ENCODE data around the gene ACAP3.

The ACAP3 gene

GRCh38 chr1:1327291-1327690, 19.6 kb upstream of the ACAP3 start:
- H3K79me2 ChIP-seq (ENCODE audit: insufficient read depth, low read length) = peaks cover 38% of the 10 kb centered on the region
- peaks cover 28% of the 10 kb centered on the region for H4K20me1 ChIP-seq (ENCODE audit: insufficient read depth, low read length, poor library complexity, severe bottlenecking)
- no peaks in the 10 kb centered on the region for H3K9me2 ChIP-seq (replicated peaks; ENCODE audit: low read depth, low read length)
- peaks cover 21% of the 10 kb centered on the region for H3K4me1 ChIP-seq (ENCODE audit: insufficient read depth, low read length, poor library complexity, severe bottlenecking)
- H3K27me3 ChIP-seq (ENCODE audit: insufficient read depth, low read length, poor library complexity, severe bottlenecking) = no peaks in the 10 kb centered on the region
- H3K4me2 ChIP-seq (ENCODE audit: low read depth, low read length, poor library complexity, severe bottlenecking) = no peak overlapping the region
- TF ChIP-seq CTCF (conservative IDR thresholded peaks at IDR 0.05; ENCODE audit: low read length) (no peak), EZH2phosphoT487 (IDR thresholded peaks at IDR 0.05; ENCODE audit: borderline replicate concordance) (no peak)
- H3K4me3 ChIP-seq (ENCODE audit: low read length, poor library complexity, severe bottlenecking) = no peak overlapping the region
- no peaks in the 10 kb centered on the region for H3K9me3 ChIP-seq (ENCODE audit: insufficient read depth, low read depth, low read length)
- H3F3A ChIP-seq (ENCODE audit: low read depth) = no peaks in the 10 kb centered on the region
- no peaks in the 10 kb centered on the region for H3K36me3 ChIP-seq (ENCODE audit: insufficient read depth, low read length)
- no peak overlapping the region for H2AFZ ChIP-seq (ENCODE audit: low read length)
- no peak overlapping the region for H3K9ac ChIP-seq (ENCODE audit: low read depth, low read length, poor library complexity, severe bottlenecking)

GRCh38 chr1:1326075-1326605, 18.4 kb upstream of the ACAP3 start:
- Histone ChIP-seq H3K9me2 (replicated peaks; ENCODE audit: low read depth, low read length) (no peaks in the 10 kb centered on the region), H3K9ac (ENCODE audit: low read depth, low read length, poor library complexity, severe bottlenecking) (peak overlapping the region; percentile 96), H3K4me2 (ENCODE audit: low read depth, low read length, poor library complexity, severe bottlenecking) (peak overlapping the region; percentile 95), H3K36me3 (ENCODE audit: insufficient read depth, low read length) (no peaks in the 10 kb centered on the region), H4K20me1 (ENCODE audit: insufficient read depth, low read length, poor library complexity, severe bottlenecking) (peaks cover 39% of the 10 kb centered on the region), H3F3A (ENCODE audit: low read depth) (no peaks in the 10 kb centered on the region), H2AFZ (ENCODE audit: low read length) (no peak overlapping the region), H3K4me3 (ENCODE audit: low read length, poor library complexity, severe bottlenecking) (peak overlapping the region; percentile 100), H3K9me3 (ENCODE audit: insufficient read depth, low read depth, low read length) (no peaks in the 10 kb centered on the region), H3K27me3 (ENCODE audit: insufficient read depth, low read length, poor library complexity, severe bottlenecking) (no peaks in the 10 kb centered on the region), H3K79me2 (ENCODE audit: insufficient read depth, low read length) (peaks cover 49% of the 10 kb centered on the region), H3K4me1 (ENCODE audit: insufficient read depth, low read length, poor library complexity, severe bottlenecking) (peaks cover 31% of the 10 kb centered on the region)
- TF ChIP-seq CTCF (conservative IDR thresholded peaks at IDR 0.05; ENCODE audit: low read length) (no peak), EZH2phosphoT487 (IDR thresholded peaks at IDR 0.05; ENCODE audit: borderline replicate concordance) (no peak)

- TF ChIP-seq CTCF (conservative IDR thresholded peaks at IDR 0.05; ENCODE audit: low read length) (no peak), EZH2phosphoT487 (IDR thresholded peaks at IDR 0.05; ENCODE audit: borderline replicate concordance) (no peak)
- H3F3A ChIP-seq (ENCODE audit: low read depth) = no peaks in the 10 kb centered on the region
- H3K27me3 ChIP-seq (ENCODE audit: insufficient read depth, low read length, poor library complexity, severe bottlenecking) = no peaks in the 10 kb centered on the region
- H3K9me2 ChIP-seq (replicated peaks; ENCODE audit: low read depth, low read length) = no peaks in the 10 kb centered on the region
- peaks cover 56% of the 10 kb centered on the region for H3K79me2 ChIP-seq (ENCODE audit: insufficient read depth, low read length)
- H3K36me3 ChIP-seq (ENCODE audit: insufficient read depth, low read length) = no peaks in the 10 kb centered on the region
- no peaks in the 10 kb centered on the region for H3K9me3 ChIP-seq (ENCODE audit: insufficient read depth, low read depth, low read length)
- H3K9ac ChIP-seq (ENCODE audit: low read depth, low read length, poor library complexity, severe bottlenecking) = peak overlapping the region; percentile 96
- peaks cover 31% of the 10 kb centered on the region for H3K4me1 ChIP-seq (ENCODE audit: insufficient read depth, low read length, poor library complexity, severe bottlenecking)
- H4K20me1 ChIP-seq (ENCODE audit: insufficient read depth, low read length, poor library complexity, severe bottlenecking) = peaks cover 45% of the 10 kb centered on the region
- H3K4me3 ChIP-seq (ENCODE audit: low read length, poor library complexity, severe bottlenecking) = peak overlapping the region; percentile 100
- peak overlapping the region; percentile 95; the same call in 1 of the 2 replicates for H2AFZ ChIP-seq (ENCODE audit: low read length)
- H3K4me2 ChIP-seq (ENCODE audit: low read depth, low read length, poor library complexity, severe bottlenecking) = peak overlapping the region; percentile 95
Measured at GRCh38 chr1:1325288-1326074, 17.8 kb upstream of the ACAP3 start.

Data from Loucy (cell line).